PC-9 (cell line): ENCODE results near the gene NR5A1.

Source experiments
- EZH2 ChIP-seq: fragments of 200-600 bp; sonication (generic); IDR thresholded peaks from 2 replicates; pipeline ENCODE4 v1.8.0; 2017; ENCODE audit warnings: antibody characterized with exemption, low read depth
- TF ChIP-seq, protein P1 (sequence below): fragments of 200-600 bp; sonication (generic); conservative IDR thresholded peaks from 2 replicates; pipeline ENCODE4 v1.6.1; 2017; ENCODE audit warnings: mixed run types, antibody characterized with exemption, mild to moderate bottlenecking, moderate library complexity

- TF ChIP-seq, protein P1, sequence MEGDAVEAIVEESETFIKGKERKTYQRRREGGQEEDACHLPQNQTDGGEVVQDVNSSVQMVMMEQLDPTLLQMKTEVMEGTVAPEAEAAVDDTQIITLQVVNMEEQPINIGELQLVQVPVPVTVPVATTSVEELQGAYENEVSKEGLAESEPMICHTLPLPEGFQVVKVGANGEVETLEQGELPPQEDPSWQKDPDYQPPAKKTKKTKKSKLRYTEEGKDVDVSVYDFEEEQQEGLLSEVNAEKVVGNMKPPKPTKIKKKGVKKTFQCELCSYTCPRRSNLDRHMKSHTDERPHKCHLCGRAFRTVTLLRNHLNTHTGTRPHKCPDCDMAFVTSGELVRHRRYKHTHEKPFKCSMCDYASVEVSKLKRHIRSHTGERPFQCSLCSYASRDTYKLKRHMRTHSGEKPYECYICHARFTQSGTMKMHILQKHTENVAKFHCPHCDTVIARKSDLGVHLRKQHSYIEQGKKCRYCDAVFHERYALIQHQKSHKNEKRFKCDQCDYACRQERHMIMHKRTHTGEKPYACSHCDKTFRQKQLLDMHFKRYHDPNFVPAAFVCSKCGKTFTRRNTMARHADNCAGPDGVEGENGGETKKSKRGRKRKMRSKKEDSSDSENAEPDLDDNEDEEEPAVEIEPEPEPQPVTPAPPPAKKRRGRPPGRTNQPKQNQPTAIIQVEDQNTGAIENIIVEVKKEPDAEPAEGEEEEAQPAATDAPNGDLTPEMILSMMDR = no peak
- TF ChIP-seq EZH2 = no peak
Observed at GRCh38 chr9:124496075-124496449, 11.1 kb downstream of the NR5A1 start.
